H9 (cell line): Measurements from ENCODE around the gene ATP5PF. TPM values are rescaled to one million over a fixed set of nuclear protein-coding genes. Genes with fewer than 3 reads are reported as not detected.

Experiments used
- DNase-seq: peaks from one replicate; pipeline ENCODE4 v3.0.0-alpha.2; 2017
- H2AFZ ChIP-seq: one replicate; pipeline ENCODE4 v1.6.1; 2013; ENCODE audit warnings: mild to moderate bottlenecking, low read length, control low read depth, moderate library complexity
- H2AK5ac ChIP-seq: 2 replicates; pipeline ENCODE4 v1.6.1; 2013; ENCODE audit warnings: low read length, control low read depth, mixed read lengths; ENCODE audit not compliant: insufficient read length
- H2BK120ac ChIP-seq: one replicate; pipeline ENCODE4 v1.6.1; 2013; ENCODE audit warnings: low read depth, mild to moderate bottlenecking, low read length, control low read depth, inconsistent platforms; ENCODE audit not compliant: poor library complexity, severe bottlenecking
- H2BK12ac ChIP-seq: 2 replicates; pipeline ENCODE4 v1.6.1; 2013; ENCODE audit warnings: low read length, control low read depth, mixed read lengths, low read depth; ENCODE audit not compliant: insufficient read length
- H2BK15ac ChIP-seq: 2 replicates; pipeline ENCODE4 v1.6.1; 2013; ENCODE audit warnings: low read depth, low read length, control low read depth
- H2BK20ac ChIP-seq: one replicate; pipeline ENCODE4 v1.6.1; 2013; ENCODE audit warnings: low read depth, mild to moderate bottlenecking, low read length, control low read depth, inconsistent platforms; ENCODE audit not compliant: poor library complexity, severe bottlenecking
- H2BK5ac ChIP-seq: 2 replicates; pipeline ENCODE4 v1.6.1; 2013; ENCODE audit warnings: low read length, control low read depth, mixed read lengths; ENCODE audit not compliant: insufficient read length
- H3K14ac ChIP-seq: 2 replicates; pipeline ENCODE4 v1.6.1; 2013; ENCODE audit warnings: low read length, control low read depth; ENCODE audit not compliant: insufficient read depth
- H3K18ac ChIP-seq: 2 replicates; pipeline ENCODE4 v1.6.1; 2013; ENCODE audit warnings: low read depth, mild to moderate bottlenecking, mixed read lengths, low read length, control low read depth; ENCODE audit not compliant: insufficient read length
- H3K23ac ChIP-seq: 2 replicates; pipeline ENCODE4 v1.6.1; 2013; ENCODE audit warnings: low read length, control low read depth, mixed read lengths, low read depth; ENCODE audit not compliant: insufficient read length
- H3K23me2 ChIP-seq: 2 replicates; pipeline ENCODE4 v1.6.1; 2013; ENCODE audit warnings: low read depth, mild to moderate bottlenecking, mixed read lengths, low read length, control low read depth; ENCODE audit not compliant: insufficient read length, poor library complexity, severe bottlenecking
- H3K27ac ChIP-seq: 2 replicates; pipeline ENCODE4 v1.5.1; 2013; ENCODE audit warnings: low read length, control low read depth, mixed read lengths, low read depth; ENCODE audit not compliant: insufficient read length
- H3K27me3 ChIP-seq: 2 replicates; pipeline ENCODE4 v1.6.1; 2013; ENCODE audit warnings: low read length, control low read depth, inconsistent platforms; ENCODE audit not compliant: insufficient read depth
- H3K4ac ChIP-seq: 2 replicates; pipeline ENCODE4 v1.6.1; 2013; ENCODE audit warnings: low read depth, mild to moderate bottlenecking, control low read depth, inconsistent platforms, low read length, moderate library complexity
- H3K4me1 ChIP-seq: 2 replicates; pipeline ENCODE4 v1.6.1; 2013; ENCODE audit warnings: low read length, control low read depth, inconsistent platforms; ENCODE audit not compliant: insufficient read depth
- H3K4me2 ChIP-seq: 2 replicates; pipeline ENCODE4 v1.6.1; 2013; ENCODE audit warnings: low read length, control low read depth, mixed read lengths; ENCODE audit not compliant: insufficient read length, insufficient read depth
- H3K56ac ChIP-seq: 2 replicates; pipeline ENCODE4 v1.6.1; 2013; ENCODE audit warnings: low read depth, mild to moderate bottlenecking, mixed read lengths, low read length, control low read depth; ENCODE audit not compliant: insufficient read length
- H3K79me1 ChIP-seq: 2 replicates; pipeline ENCODE4 v1.6.1; 2013; ENCODE audit warnings: low read depth, mild to moderate bottlenecking, moderate library complexity, low read length, control low read depth, inconsistent platforms; ENCODE audit not compliant: insufficient read depth, poor library complexity, severe bottlenecking
- H3K79me2 ChIP-seq: 2 replicates; pipeline ENCODE4 v1.6.1; 2013; ENCODE audit warnings: low read length, control low read depth, inconsistent platforms; ENCODE audit not compliant: insufficient read depth
- H3K9ac ChIP-seq: 2 replicates; pipeline ENCODE4 v1.6.1; 2013; ENCODE audit warnings: low read length, control low read depth, mixed read lengths; ENCODE audit not compliant: insufficient read length; ENCODE audit errors: extremely low read depth
- H3K9me3 ChIP-seq: one replicate; pipeline ENCODE4 v1.6.1; 2013; ENCODE audit warnings: low read depth, low read length, inconsistent platforms; ENCODE audit not compliant: control insufficient read depth
- H3T11ph ChIP-seq: one replicate; pipeline ENCODE4 v1.6.1; 2013; ENCODE audit warnings: mild to moderate bottlenecking, low read length, control low read depth, inconsistent platforms
- H4K20me1 ChIP-seq: one replicate; pipeline ENCODE4 v1.6.1; 2013; ENCODE audit not compliant: control insufficient read depth, insufficient read length, insufficient read depth
- H4K5ac ChIP-seq: 2 replicates; pipeline ENCODE4 v1.6.1; 2013; ENCODE audit warnings: low read depth, mild to moderate bottlenecking, mixed read lengths, low read length, control low read depth; ENCODE audit not compliant: insufficient read length
- H4K8ac ChIP-seq: replicated peaks from 2 replicates; pipeline ENCODE4 v1.6.1; 2013; ENCODE audit warnings: low read length, control low read depth, mixed read lengths, low read depth; ENCODE audit not compliant: insufficient read length
- H4K91ac ChIP-seq: 2 replicates; pipeline ENCODE4 v1.6.1; 2013; ENCODE audit warnings: low read depth, mild to moderate bottlenecking, moderate library complexity, mixed read lengths, low read length, control low read depth; ENCODE audit not compliant: insufficient read length
- H3K27ac Mint-ChIP-seq, 3 experiments: 2 replicates in 2 of 3; 3 replicates in 1 of 3; pipeline ENCODE4 v1.8.0; 2020 to 2021; ENCODE audit warnings: mixed read lengths in 3 of 3, mild to moderate bottlenecking in 1 of 3, moderate library complexity in 1 of 3
- H3K27me3 Mint-ChIP-seq: 2 replicates; pipeline ENCODE4 v1.8.0; 2021; ENCODE audit warnings: low read depth, mild to moderate bottlenecking, moderate library complexity, mixed read lengths
- H3K36me3 Mint-ChIP-seq, 3 experiments: 2 replicates in 2 of 3; 3 replicates in 1 of 3; pipeline ENCODE4 v1.8.0; 2020 to 2021; ENCODE audit warnings: low read depth in 3 of 3, mixed read lengths in 3 of 3; ENCODE audit not compliant: insufficient read depth in 1 of 3
- H3K4me1 Mint-ChIP-seq, 2 experiments: 2 replicates each; pipeline ENCODE4 v1.8.0; 2020; ENCODE audit warnings: mixed read lengths in 2 of 2
- H3K4me3 Mint-ChIP-seq, 2 experiments: 2 replicates in 1 of 2; 3 replicates in 1 of 2; pipeline ENCODE4 v1.8.0; 2020 to 2021; ENCODE audit warnings: mild to moderate bottlenecking in 2 of 2, mixed read lengths in 2 of 2, moderate library complexity in 1 of 2
- H3K9me3 Mint-ChIP-seq, 2 experiments: 2 replicates in 1 of 2; 3 replicates in 1 of 2; pipeline ENCODE4 v1.8.0; 2020; ENCODE audit warnings: mild to moderate bottlenecking in 2 of 2, mixed read lengths in 2 of 2, moderate library complexity in 1 of 2
- WGBS: extraction: QIAGEN DNeasy Blood & Tissue Kit; methylation state at CpG from one replicate; pipeline ENCODE4 v1.1.7; 2013; ENCODE audit warnings: missing lambda C conversion rate, low lambda C conversion rate, mixed read lengths; ENCODE audit not compliant: insufficient read length; ENCODE audit errors: extremely low coverage; 5-methylcytosine and 5-hydroxymethylcytosine counted together
- total RNA-seq: library from RNA; stranded (reverse); gene quantifications from 2 replicates; pipeline ENCODE4 v1.2.1, GENCODE V29; 2021
- TF ChIP-seq, protein P1 (sequence below): fragments of 200-600 bp; sonication (generic); conservative IDR thresholded peaks from 3 replicates; pipeline ENCODE4 v1.8.0; 2021; ENCODE audit warnings: antibody characterized with exemption, mild to moderate bottlenecking

ATP5PF gene
- total RNA-seq, 1 experiment from 2014 or later: 143 TPM

DNA sequence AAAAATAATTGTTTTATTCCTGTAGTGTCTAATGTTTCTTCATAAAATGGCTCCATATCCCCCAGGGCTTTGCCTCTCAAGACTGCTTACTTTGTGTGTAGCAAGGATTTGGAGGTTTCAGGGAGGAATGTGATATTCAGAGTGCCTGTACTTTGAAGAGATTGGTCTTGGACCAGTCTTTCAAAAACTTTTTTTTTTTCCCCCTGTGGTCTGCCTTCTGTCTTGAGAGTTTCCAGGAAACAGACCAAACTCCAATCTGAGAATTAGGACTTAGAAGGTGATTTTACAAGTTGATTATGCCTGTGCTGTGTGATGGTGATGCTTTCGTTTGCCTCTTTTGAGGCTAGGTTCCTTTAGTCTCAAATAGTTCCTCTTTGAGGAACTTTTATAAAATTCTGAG, 26.0 kb upstream of the ATP5PF start:
- no peaks in the 10 kb centered on the region for H3K4me1 ChIP-seq
- DNase-seq: no peak
- no peak overlapping the region for H4K91ac ChIP-seq
- TF ChIP-seq, protein P1, sequence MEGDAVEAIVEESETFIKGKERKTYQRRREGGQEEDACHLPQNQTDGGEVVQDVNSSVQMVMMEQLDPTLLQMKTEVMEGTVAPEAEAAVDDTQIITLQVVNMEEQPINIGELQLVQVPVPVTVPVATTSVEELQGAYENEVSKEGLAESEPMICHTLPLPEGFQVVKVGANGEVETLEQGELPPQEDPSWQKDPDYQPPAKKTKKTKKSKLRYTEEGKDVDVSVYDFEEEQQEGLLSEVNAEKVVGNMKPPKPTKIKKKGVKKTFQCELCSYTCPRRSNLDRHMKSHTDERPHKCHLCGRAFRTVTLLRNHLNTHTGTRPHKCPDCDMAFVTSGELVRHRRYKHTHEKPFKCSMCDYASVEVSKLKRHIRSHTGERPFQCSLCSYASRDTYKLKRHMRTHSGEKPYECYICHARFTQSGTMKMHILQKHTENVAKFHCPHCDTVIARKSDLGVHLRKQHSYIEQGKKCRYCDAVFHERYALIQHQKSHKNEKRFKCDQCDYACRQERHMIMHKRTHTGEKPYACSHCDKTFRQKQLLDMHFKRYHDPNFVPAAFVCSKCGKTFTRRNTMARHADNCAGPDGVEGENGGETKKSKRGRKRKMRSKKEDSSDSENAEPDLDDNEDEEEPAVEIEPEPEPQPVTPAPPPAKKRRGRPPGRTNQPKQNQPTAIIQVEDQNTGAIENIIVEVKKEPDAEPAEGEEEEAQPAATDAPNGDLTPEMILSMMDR: no peak
- H2AK5ac ChIP-seq: no peak overlapping the region
- H3K23me2 ChIP-seq: no peaks in the 10 kb centered on the region
- no peak overlapping the region for H3K4me2 ChIP-seq
- H3K14ac ChIP-seq: no peak overlapping the region
- no peaks in the 10 kb centered on the region for H3K79me2 ChIP-seq
- H3K23ac ChIP-seq: no peak overlapping the region
- H3K9ac ChIP-seq: no peak overlapping the region
- no peak overlapping the region for H3K18ac ChIP-seq
- H4K8ac ChIP-seq: no peak overlapping the region
- no CpG with 5 or more reads among the region's 1 CpG for WGBS
- H2AFZ ChIP-seq: no peak overlapping the region
- peaks cover 6 to 61% (median 55%) of the 10 kb centered on the region in 3 experiments; a peak in 5 of 7 replicates for H3K36me3 Mint-ChIP-seq
- no peaks in the 10 kb centered on the region for H3K9me3 ChIP-seq
- H2BK5ac ChIP-seq: no peak overlapping the region
- H3K27ac ChIP-seq: no peak overlapping the region
- H4K5ac ChIP-seq: no peak overlapping the region
- H3K4ac ChIP-seq: no peak overlapping the region
- no peaks in the 10 kb centered on the region for H3K4me1 Mint-ChIP-seq
- no peak overlapping the region for H2BK12ac ChIP-seq
- no peaks in the 10 kb centered on the region for H3K27me3 Mint-ChIP-seq
- no peaks in the 10 kb centered on the region for H3K27me3 ChIP-seq
- no peaks in the 10 kb centered on the region for H4K20me1 ChIP-seq
- no peak overlapping the region for H3K27ac Mint-ChIP-seq
- no peaks in the 10 kb centered on the region for H3K9me3 Mint-ChIP-seq
- no peak overlapping the region for H3T11ph ChIP-seq
- H3K4me3 Mint-ChIP-seq: no peak overlapping the region
- no peak overlapping the region for H3K56ac ChIP-seq
- H2BK120ac ChIP-seq: no peak overlapping the region
- H2BK15ac ChIP-seq: no peak overlapping the region
- H3K79me1 ChIP-seq: no peaks in the 10 kb centered on the region
- H2BK20ac ChIP-seq: no peak overlapping the region
